ENCODE measurements around the gene PSMD13.
"Not testable (repeated sequence)": the region's sequence is repeated elsewhere in the genome, so short reads cannot be mapped to it uniquely, and the experiment has no call there.

Gene PSMD13

GRCh38 chr11:217704-218103, 19.1 kb upstream of the PSMD13 start:
- no peak for DNase-seq (ENCODE audit: low read depth in 2 of 2)

GRCh38 chr11:218815-219593, 17.8 kb upstream of the PSMD13 start:
- DNase-seq (ENCODE audit: low read depth in 2 of 2): no peak

- not testable (repeated sequence) for DNase-seq (ENCODE audit: low read depth in 2 of 2)
Measured at GRCh38 chr11:220641-221215, 16.0 kb upstream of the PSMD13 start.

- no peak for DNase-seq (ENCODE audit: low read depth in 2 of 2)
Measured at GRCh38 chr11:221539-221938, 15.2 kb upstream of the PSMD13 start.

DNA sequence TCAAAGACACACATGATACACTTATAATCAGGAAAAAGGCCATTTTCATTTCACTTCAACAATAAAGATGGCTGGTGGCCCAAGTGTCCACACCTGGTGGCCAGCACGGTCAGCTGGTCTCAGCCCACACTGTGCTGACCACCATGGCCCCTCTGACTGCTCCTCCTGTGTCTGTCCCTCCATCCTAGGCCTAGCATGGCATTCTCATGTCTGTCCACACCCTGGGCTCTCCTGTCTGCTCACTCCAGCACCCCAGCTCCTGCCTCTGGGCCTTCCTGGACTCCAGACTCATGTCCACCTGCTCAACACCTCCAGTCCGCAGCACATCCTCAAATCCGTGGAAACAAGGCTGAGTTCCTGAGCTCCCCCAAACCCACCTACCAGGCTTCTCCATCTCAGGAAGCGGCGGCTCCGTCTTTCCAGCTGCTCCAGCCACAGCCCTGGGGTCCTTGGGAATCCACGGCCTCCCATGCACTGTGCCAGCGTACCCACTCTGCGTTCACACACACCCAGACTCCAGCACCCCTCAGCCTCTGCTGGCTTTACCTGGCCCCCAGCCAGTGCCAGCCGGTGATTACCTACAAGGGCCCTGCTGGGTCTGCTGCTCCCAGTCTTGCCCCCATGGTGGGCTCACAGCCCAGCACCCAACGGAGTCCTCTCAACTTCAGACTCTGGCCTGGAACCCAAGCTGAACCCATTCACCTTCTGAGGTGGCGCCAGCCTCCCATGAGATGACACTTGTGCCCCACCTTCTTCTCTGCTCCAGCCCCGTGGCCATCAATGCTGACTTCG, 14.6 kb upstream of the PSMD13 start:
- DNase-seq (ENCODE audit: low read depth in 2 of 2): no peak

- no peak for DNase-seq (ENCODE audit: low read depth in 2 of 2)
Measured at GRCh38 chr11:223026-223789, 13.6 kb upstream of the PSMD13 start.

DNA sequence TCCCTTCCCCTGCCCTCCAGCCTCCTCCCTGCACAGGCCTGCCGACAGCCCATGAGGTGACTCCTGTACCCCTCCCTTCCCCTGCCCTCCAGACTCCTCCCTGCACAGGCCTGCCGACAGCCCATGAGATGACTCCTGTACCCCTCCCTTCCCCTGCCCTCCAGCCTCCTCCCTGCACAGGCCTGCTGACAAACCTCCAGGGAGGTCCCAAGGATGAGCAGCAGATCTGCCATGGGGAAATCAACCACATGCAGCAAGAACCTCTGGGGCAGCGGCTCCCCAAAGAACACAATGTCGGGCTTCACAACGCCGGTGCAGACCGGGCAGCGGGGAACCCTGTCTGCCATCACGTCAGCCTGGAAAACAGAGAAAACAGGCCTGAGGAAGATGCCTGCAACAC, 12.9 kb upstream of the PSMD13 start:
- DNase-seq (ENCODE audit: low read depth in 2 of 2): no peak

- no peak for DNase-seq (ENCODE audit: low read depth in 2 of 2)
Measured at GRCh38 chr11:224424-224823, 12.4 kb upstream of the PSMD13 start.

GRCh38 chr11:225734-226453, 10.9 kb upstream of the PSMD13 start:
- DNase-seq (ENCODE audit: low read depth in 2 of 2): no peak

- DNase-seq (ENCODE audit: low read depth in 2 of 2): no peak
Measured at GRCh38 chr11:227824-228379, 8.9 kb upstream of the PSMD13 start.

DNA sequence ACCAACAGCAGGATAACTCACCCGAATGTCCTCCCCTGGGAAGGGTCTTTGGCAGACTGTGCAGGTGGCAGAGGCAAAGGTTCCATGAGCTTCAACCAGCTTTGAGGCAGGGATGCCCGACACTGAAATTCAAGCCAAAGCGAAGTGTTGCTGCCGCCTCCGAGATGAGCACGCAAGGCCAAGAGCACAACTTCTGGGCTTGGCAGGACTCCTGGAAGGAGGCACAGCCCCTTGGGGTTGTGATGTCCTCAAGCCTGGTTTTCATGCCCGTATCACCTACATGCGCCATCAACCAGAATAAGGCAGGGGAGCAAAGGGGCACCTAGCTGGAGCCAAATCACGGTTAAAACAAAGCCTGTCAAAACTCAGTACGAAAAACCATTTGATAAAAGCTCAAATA, 6.3 kb upstream of the PSMD13 start:
- DNase-seq (ENCODE audit: low read depth in 2 of 2): no peak

- DNase-seq (ENCODE audit: low read depth in 2 of 2): no peak
Measured at GRCh38 chr11:232783-233565, 3.8 kb upstream of the PSMD13 start.

DNA sequence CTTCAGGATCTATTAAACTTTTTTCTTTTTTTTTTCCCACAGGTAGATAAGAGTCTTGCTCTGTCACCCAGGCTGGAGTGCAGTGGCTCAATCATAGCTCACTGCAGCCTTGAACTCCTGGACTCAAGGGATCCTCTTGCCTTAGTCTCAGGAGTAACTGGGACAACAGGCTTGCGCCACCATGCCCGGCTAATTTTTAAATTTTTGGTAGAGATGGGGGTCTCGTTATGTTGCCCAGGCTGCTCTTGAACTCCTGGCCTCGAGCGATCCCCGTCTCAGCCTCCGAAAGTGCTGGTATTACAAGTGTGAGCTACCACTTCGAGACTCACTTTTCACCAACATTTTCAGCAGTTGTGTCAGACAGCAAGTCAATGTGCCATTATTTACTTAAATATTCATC, 1.6 kb upstream of the PSMD13 start:
- DNase-seq (ENCODE audit: low read depth in 2 of 2): no peak

GRCh38 chr11:235609-235996, 1.2 kb upstream of the PSMD13 start:
- peak; percentile 44 to 51 for DNase-seq (ENCODE audit: low read depth in 2 of 2)

DNA sequence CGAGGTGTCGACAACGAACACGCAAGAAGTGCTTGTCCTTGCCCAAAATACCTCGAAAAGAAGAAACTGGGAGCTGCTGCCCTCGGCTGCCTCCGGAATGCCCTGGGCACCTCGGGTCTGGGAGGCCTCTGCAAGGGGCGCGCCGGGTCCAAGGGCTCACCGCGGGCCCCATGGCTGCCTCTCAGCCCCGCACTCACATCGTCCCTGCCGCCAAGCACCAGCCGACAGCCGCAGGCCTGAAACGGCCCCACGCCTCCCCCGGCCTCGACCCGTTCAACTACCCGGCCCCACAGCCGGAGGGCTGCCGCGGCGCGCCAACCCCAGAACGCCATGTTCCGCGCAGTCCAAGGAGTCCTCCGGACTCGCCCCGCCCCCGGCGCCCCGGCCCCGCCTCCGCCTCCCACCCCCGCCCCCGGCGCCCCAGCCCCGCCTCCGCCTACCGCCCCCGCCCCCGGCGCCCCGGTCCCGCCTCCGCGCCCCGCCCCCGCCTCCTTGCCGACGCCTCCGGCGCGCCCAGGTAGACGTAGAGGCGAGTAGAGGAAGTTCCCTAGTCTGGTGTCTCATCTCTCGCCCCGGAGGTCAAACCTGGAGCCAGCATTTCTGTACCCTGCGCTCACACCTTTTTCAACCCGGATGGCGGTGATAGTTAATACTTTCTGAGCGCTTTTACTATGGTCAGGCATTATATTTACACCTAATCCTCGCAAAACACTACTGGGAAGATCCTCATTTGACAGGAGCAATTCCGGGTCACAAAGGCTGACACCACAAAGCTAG, 591 bp upstream of the PSMD13 start, which contains the start of gene SIRT3:
TSS of gene SIRT3 (minus strand) at position 346 of the 777 bp plus-strand sequence. CDS start at position 332, 14 bp downstream.
- peak; percentile 64 to 65 for DNase-seq (ENCODE audit: low read depth in 2 of 2)

DNA sequence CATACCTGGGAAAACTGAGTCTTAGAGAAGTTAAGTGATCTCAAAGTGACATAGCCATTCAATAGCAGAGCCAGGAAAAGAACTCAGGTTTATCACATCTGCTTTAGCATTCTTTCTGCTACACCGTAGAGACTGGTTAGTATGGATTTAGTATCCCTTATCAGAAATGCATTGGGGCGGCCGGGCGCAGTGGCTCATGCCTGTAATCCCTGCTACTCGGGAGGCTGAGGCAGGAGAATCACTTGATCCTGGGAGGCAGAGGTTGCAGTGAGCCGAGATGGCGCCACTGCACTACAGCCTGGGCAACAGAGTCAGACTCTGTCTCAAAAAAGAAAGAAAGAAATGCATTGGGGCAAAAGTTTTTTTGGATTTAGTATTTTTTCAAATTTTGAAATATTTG, 1.6 kb downstream of the PSMD13 start:
- DNase-seq (ENCODE audit: low read depth in 2 of 2): not testable (repeated sequence)

GRCh38 chr11:240315-240714, 3.5 kb downstream of the PSMD13 start:
- DNase-seq (ENCODE audit: low read depth in 2 of 2): no peak

DNA sequence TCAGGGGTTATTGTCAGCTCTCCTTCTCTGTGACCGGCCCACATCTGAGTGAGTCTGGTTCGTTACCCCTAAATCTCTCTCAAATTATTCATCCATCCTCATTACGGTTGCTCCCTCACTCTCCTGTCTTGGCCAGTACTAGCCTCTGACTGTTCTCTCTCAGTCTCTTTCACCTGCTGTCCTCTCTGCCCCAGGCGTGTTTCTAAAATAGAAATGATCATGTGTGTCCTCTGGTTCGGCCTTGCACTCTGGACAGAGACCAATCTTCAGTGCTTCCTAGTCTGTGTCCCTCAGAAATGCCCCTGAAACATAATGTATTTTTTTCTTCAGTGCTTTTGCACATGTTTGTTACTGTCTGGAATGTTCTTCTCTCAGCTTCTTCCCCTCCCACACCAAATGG, 4.9 kb downstream of the PSMD13 start:
- DNase-seq (ENCODE audit: low read depth in 2 of 2): no peak

- DNase-seq (ENCODE audit: low read depth in 2 of 2): no peak
Measured at GRCh38 chr11:244376-244775, 7.6 kb downstream of the PSMD13 start.

All from stimulated activated CD8-positive, alpha-beta memory T cell treated with anti-CD3 and anti-CD28 coated beads, Interleukin-2, amount 100 ng/mL, for 48 hours (primary cell).